Measurements from ENCODE around the gene REELD1. TPM values are rescaled to one million over a fixed set of nuclear protein-coding genes. Genes with fewer than 3 reads are reported as not detected.

Gene REELD1
- total RNA-seq, 1 donor from 2014 or later: not detected

- H3K36me3 Mint-ChIP-seq (ENCODE audit: low read depth): no peaks in the 10 kb centered on the region
- no peak for DNase-seq (ENCODE audit: low read depth, low spot score)
- no peaks in the 10 kb centered on the region for H3K4me1 Mint-ChIP-seq
- no peaks in the 10 kb centered on the region for H3K9me3 Mint-ChIP-seq
- no peak for TF ChIP-seq CTCF (conservative IDR thresholded peaks at IDR 0.05)
- no peak overlapping the region for H3K27ac Mint-ChIP-seq (ENCODE audit: unreplicated experiment)
- no peak overlapping the region for H3K4me3 Mint-ChIP-seq
- H3K27me3 Mint-ChIP-seq (ENCODE audit: low read depth): no peaks in the 10 kb centered on the region
Measured at GRCh38 chr4:146222313-146222712, 8.0 kb downstream of the REELD1 start.

- Mint-ChIP-seq H3K9me3 (no peaks in the 10 kb centered on the region), H3K27ac (ENCODE audit: unreplicated experiment) (no peak overlapping the region), H3K36me3 (ENCODE audit: low read depth) (no peaks in the 10 kb centered on the region), H3K4me3 (no peak overlapping the region), H3K4me1 (no peaks in the 10 kb centered on the region), H3K27me3 (ENCODE audit: low read depth) (no peaks in the 10 kb centered on the region)
- no peak for DNase-seq (ENCODE audit: low read depth, low spot score)
- no peak for TF ChIP-seq CTCF (conservative IDR thresholded peaks at IDR 0.05)
Measured at GRCh38 chr4:146224326-146224966, 10.1 kb downstream of the REELD1 start.

GRCh38 chr4:146229406-146229805 is 15.1 kb downstream of the REELD1 start:
- no peak for TF ChIP-seq CTCF (conservative IDR thresholded peaks at IDR 0.05)
- no peaks in the 10 kb centered on the region for H3K27me3 Mint-ChIP-seq (ENCODE audit: low read depth)
- DNase-seq (ENCODE audit: low read depth, low spot score): no peak
- no peak overlapping the region for H3K4me3 Mint-ChIP-seq
- no peaks in the 10 kb centered on the region for H3K4me1 Mint-ChIP-seq
- no peaks in the 10 kb centered on the region for H3K36me3 Mint-ChIP-seq (ENCODE audit: low read depth)
- no peaks in the 10 kb centered on the region for H3K9me3 Mint-ChIP-seq
- no peak overlapping the region for H3K27ac Mint-ChIP-seq (ENCODE audit: unreplicated experiment)

GRCh38 chr4:146232131-146232722 is 17.9 kb downstream of the REELD1 start:
- Mint-ChIP-seq H3K27ac (ENCODE audit: unreplicated experiment) (no peak overlapping the region), H3K36me3 (ENCODE audit: low read depth) (no peaks in the 10 kb centered on the region), H3K27me3 (ENCODE audit: low read depth) (no peaks in the 10 kb centered on the region), H3K4me1 (peaks cover 4% of the 10 kb centered on the region), H3K9me3 (no peaks in the 10 kb centered on the region), H3K4me3 (no peak overlapping the region)
- TF ChIP-seq CTCF (conservative IDR thresholded peaks at IDR 0.05): no peak
- no peak for DNase-seq (ENCODE audit: low read depth, low spot score)

- DNase-seq (ENCODE audit: low read depth, low spot score): no peak
- TF ChIP-seq CTCF (conservative IDR thresholded peaks at IDR 0.05): no peak
- Mint-ChIP-seq H3K27me3 (ENCODE audit: low read depth) (no peaks in the 10 kb centered on the region), H3K4me1 (peaks cover 23% of the 10 kb centered on the region), H3K27ac (ENCODE audit: unreplicated experiment) (no peak overlapping the region), H3K36me3 (ENCODE audit: low read depth) (no peaks in the 10 kb centered on the region), H3K9me3 (no peaks in the 10 kb centered on the region), H3K4me3 (no peak overlapping the region)
Measured at GRCh38 chr4:146235654-146236177, 21.4 kb downstream of the REELD1 start.
